Large intestine (tissue), 3 donors: ENCODE data around the gene PLOD2. TPM values are rescaled to one million over a fixed set of nuclear protein-coding genes. Genes with fewer than 3 reads are reported as not detected.

Experiments used
- DNase-seq, 2 donors: peaks; one replicate each; pipeline versions ENCODE4 v3.0.0 to v3.0.0-alpha.2; 2013
- H3K27ac ChIP-seq: one replicate; pipeline ENCODE4 v1.5.1; 2013; ENCODE audit warnings: low read length
- H3K27me3 ChIP-seq: 2 replicates; pipeline ENCODE4 v1.6.1; 2013; ENCODE audit warnings: low read length; ENCODE audit not compliant: control insufficient read depth, insufficient read depth
- H3K36me3 ChIP-seq: 2 replicates; pipeline ENCODE4 v1.6.1; 2013; ENCODE audit warnings: low read length; ENCODE audit not compliant: control insufficient read depth, insufficient read depth
- H3K4me1 ChIP-seq: one replicate; pipeline ENCODE4 v1.6.1; 2013; ENCODE audit warnings: low read length; ENCODE audit not compliant: control insufficient read depth, insufficient read depth
- H3K4me3 ChIP-seq: one replicate; pipeline ENCODE4 v1.5.1; 2013; ENCODE audit warnings: low read length
- H3K9me3 ChIP-seq: one replicate; pipeline ENCODE4 v1.6.1; 2013; ENCODE audit warnings: mild to moderate bottlenecking, low read depth, low read length, moderate library complexity; ENCODE audit not compliant: control insufficient read depth
- WGBS: methylation state at CpG from one replicate; pipeline ENCODE4 v1.1.5; 2013; ENCODE audit warnings: low lambda C conversion rate; ENCODE audit not compliant: insufficient coverage; 5-methylcytosine and 5-hydroxymethylcytosine counted together
- polyA plus RNA-seq: library from polyadenylated mRNA; unstranded; fragments of 120-200 nt; gene quantifications from one replicate; pipeline ENCODE4 v1.2.1, GENCODE V29; 2013

PLOD2 gene
- polyA plus RNA-seq, 1 donor = 92.2 TPM

- H3K27ac ChIP-seq = peak overlapping the region; percentile 96
- 17% methylated on average over 2 of the region's 7 CpGs for WGBS
- no peaks in the 10 kb centered on the region for H3K36me3 ChIP-seq
- H3K9me3 ChIP-seq = no peaks in the 10 kb centered on the region
- H3K4me1 ChIP-seq = peaks cover 36% of the 10 kb centered on the region
- no peaks in the 10 kb centered on the region for H3K27me3 ChIP-seq
- DNase-seq = no peak
- peak overlapping the region; percentile 86 for H3K4me3 ChIP-seq
These were observed 1.2 kb downstream of the PLOD2 start for GRCh38 chr3:146159616-146160320.

- peaks cover 34% of the 10 kb centered on the region for H3K4me1 ChIP-seq
- peak overlapping the region; percentile 86 for H3K4me3 ChIP-seq
- H3K9me3 ChIP-seq = no peaks in the 10 kb centered on the region
- H3K27ac ChIP-seq = peak overlapping the region; percentile 96
- DNase-seq = peak in 1 of 2 donors; percentile 25
- no peaks in the 10 kb centered on the region for H3K36me3 ChIP-seq
- WGBS = 59% methylated on average over 3 of the region's 4 CpGs
- no peaks in the 10 kb centered on the region for H3K27me3 ChIP-seq
These were observed 1.9 kb downstream of the PLOD2 start for GRCh38 chr3:146159037-146159436.

GRCh38 chr3:146157325-146158060 is 3.5 kb downstream of the PLOD2 start:
- Histone ChIP-seq H3K4me3 (peak overlapping the region; percentile 86), H3K4me1 (peaks cover 46% of the 10 kb centered on the region), H3K36me3 (no peaks in the 10 kb centered on the region), H3K27me3 (no peaks in the 10 kb centered on the region), H3K9me3 (no peaks in the 10 kb centered on the region), H3K27ac (peak overlapping the region; percentile 96)
- DNase-seq = peak in 1 of 2 donors; percentile 29
- no CpG with 5 or more reads among the region's 2 CpGs for WGBS

GRCh38 chr3:146156666-146157314 is 4.2 kb downstream of the PLOD2 start:
- DNase-seq = peak; percentile 26 to 75
- WGBS = 80% methylated on average over 3 of the region's 3 CpGs
- Histone ChIP-seq H3K4me1 (peaks cover 42% of the 10 kb centered on the region), H3K36me3 (no peaks in the 10 kb centered on the region), H3K27ac (peak overlapping the region; percentile 96), H3K9me3 (no peaks in the 10 kb centered on the region), H3K27me3 (no peaks in the 10 kb centered on the region), H3K4me3 (no peak overlapping the region)

GRCh38 chr3:146156095-146156494 is 4.9 kb downstream of the PLOD2 start:
- Histone ChIP-seq H3K4me1 (peaks cover 40% of the 10 kb centered on the region), H3K27me3 (no peaks in the 10 kb centered on the region), H3K27ac (peak overlapping the region; percentile 96), H3K4me3 (no peak overlapping the region), H3K36me3 (peaks cover 4% of the 10 kb centered on the region), H3K9me3 (no peaks in the 10 kb centered on the region)
- peak in 1 of 2 donors; percentile 44 for DNase-seq
- no CpG with 5 or more reads among the region's 4 CpGs for WGBS

GRCh38 chr3:146154995-146155394 is 6.0 kb downstream of the PLOD2 start:
- Histone ChIP-seq H3K27ac (peak overlapping the region; percentile 96), H3K36me3 (peaks cover 5% of the 10 kb centered on the region), H3K9me3 (no peaks in the 10 kb centered on the region), H3K27me3 (no peaks in the 10 kb centered on the region), H3K4me1 (peaks cover 40% of the 10 kb centered on the region), H3K4me3 (no peak overlapping the region)
- WGBS = 21% methylated on average over 2 of the region's 2 CpGs
- DNase-seq = peak; percentile 63 to 82

GRCh38 chr3:146154316-146154715 is 6.7 kb downstream of the PLOD2 start:
- Histone ChIP-seq H3K4me3 (peak overlapping the region; percentile 4), H3K27ac (peak overlapping the region; percentile 96), H3K36me3 (peaks cover 5% of the 10 kb centered on the region), H3K4me1 (peaks cover 40% of the 10 kb centered on the region), H3K9me3 (no peaks in the 10 kb centered on the region), H3K27me3 (no peaks in the 10 kb centered on the region)
- peak in 1 of 2 donors; percentile 69 for DNase-seq
- 29% methylated on average over 1 of the region's 1 CpG for WGBS

GRCh38 chr3:146153429-146153828 is 7.6 kb downstream of the PLOD2 start:
- DNase-seq = peak in 1 of 2 donors; percentile 27
- Histone ChIP-seq H3K4me1 (peaks cover 37% of the 10 kb centered on the region), H3K36me3 (peaks cover 5% of the 10 kb centered on the region), H3K4me3 (no peak overlapping the region), H3K9me3 (no peaks in the 10 kb centered on the region), H3K27ac (peak overlapping the region; percentile 96), H3K27me3 (no peaks in the 10 kb centered on the region)
- WGBS = no CpG with 5 or more reads among the region's 4 CpGs

GRCh38 chr3:146152834-146153233 is 8.2 kb downstream of the PLOD2 start:
- Histone ChIP-seq H3K4me3 (no peak overlapping the region), H3K27ac (peak overlapping the region; percentile 96), H3K27me3 (no peaks in the 10 kb centered on the region), H3K9me3 (no peaks in the 10 kb centered on the region), H3K4me1 (peaks cover 39% of the 10 kb centered on the region), H3K36me3 (peaks cover 5% of the 10 kb centered on the region)
- DNase-seq = peak in 1 of 2 donors; percentile 30
- no CpG with 5 or more reads among the region's 6 CpGs for WGBS

- H3K4me3 ChIP-seq = no peak overlapping the region
- WGBS = no CpG with 5 or more reads among the region's 1 CpG
- H3K4me1 ChIP-seq = peaks cover 16% of the 10 kb centered on the region
- H3K9me3 ChIP-seq = no peaks in the 10 kb centered on the region
- H3K27ac ChIP-seq = peak overlapping the region; percentile 19
- DNase-seq = peak; percentile 34 to 73
- no peaks in the 10 kb centered on the region for H3K27me3 ChIP-seq
- H3K36me3 ChIP-seq = peaks cover 8% of the 10 kb centered on the region
These were observed 12.5 kb downstream of the PLOD2 start for GRCh38 chr3:146148468-146148931.
